CD1c-positive myeloid dendritic cell (primary cell): ENCODE results near the gene ALDH3B1.

Experiments used
- DNase-seq: peaks from one replicate; pipeline ENCODE4 v3.0.0-alpha.2; 2016; ENCODE audit errors: extremely low spot score

The ALDH3B1 gene

GRCh38 chr11:68031144-68031464 lies 21.0 kb downstream of the ALDH3B1 start:
- DNase-seq = no peak

GRCh38 chr11:68032003-68032402 lies 21.9 kb downstream of the ALDH3B1 start:
- DNase-seq = no peak

GRCh38 chr11:68032997-68033707 lies 23.0 kb downstream of the ALDH3B1 start:
- DNase-seq = no peak

- no peak for DNase-seq
Observed at GRCh38 chr11:68033708-68034045, 23.6 kb downstream of the ALDH3B1 start.

GRCh38 chr11:68035266-68035876 lies 25.2 kb downstream of the ALDH3B1 start:
- DNase-seq = no peak

GRCh38 chr11:68036141-68036716 lies 26.1 kb downstream of the ALDH3B1 start:
- DNase-seq = peak; percentile 76

GRCh38 chr11:68036717-68037239 lies 26.7 kb downstream of the ALDH3B1 start:
- DNase-seq = peak; percentile 92

- DNase-seq = peak; percentile 9
Observed at GRCh38 chr11:68037411-68038225, 27.5 kb downstream of the ALDH3B1 start.

- no peak for DNase-seq
Observed at GRCh38 chr11:68038226-68038717, 28.1 kb downstream of the ALDH3B1 start.

- DNase-seq = peak; percentile 88
Observed at GRCh38 chr11:68038718-68039525, 28.8 kb downstream of the ALDH3B1 start, which contains the start of gene TCIRG1. Gene TCIRG1 (plus strand): TSS chr11:68039025. CDS start chr11:68041272, 2,247 bp downstream.

- DNase-seq = peak; percentile 8
Observed at GRCh38 chr11:68039526-68040086, 29.5 kb downstream of the ALDH3B1 start.

- DNase-seq = peak; percentile 70
Observed at GRCh38 chr11:68040101-68040956, 30.2 kb downstream of the ALDH3B1 start.

- DNase-seq = no peak
Observed at GRCh38 chr11:68040957-68041591, 30.9 kb downstream of the ALDH3B1 start.

GRCh38 chr11:68041617-68042218 lies 31.6 kb downstream of the ALDH3B1 start:
- no peak for DNase-seq

GRCh38 chr11:68042219-68043028 lies 32.3 kb downstream of the ALDH3B1 start:
- no peak for DNase-seq

- no peak for DNase-seq
Observed at GRCh38 chr11:68043029-68043348, 32.9 kb downstream of the ALDH3B1 start.

- DNase-seq = peak; percentile 37
Observed at GRCh38 chr11:68043349-68044144, 33.4 kb downstream of the ALDH3B1 start.
